Measurements from ENCODE around the gene RUBCNL.

RUBCNL gene

GRCh38 chr13:46396341-46396740 is 9.3 kb upstream of the RUBCNL start:
- no peak for DNase-seq (ENCODE audit: low read depth)
- TF ChIP-seq CTCF (IDR thresholded peaks at IDR 0.05; ENCODE audit: control insufficient read depth, insufficient read depth, low read depth, low read length, missing control alignments): no peak
- no peak overlapping the region for H3K4me3 ChIP-seq (ENCODE audit: control insufficient read depth, low read depth, low read length)

DNA sequence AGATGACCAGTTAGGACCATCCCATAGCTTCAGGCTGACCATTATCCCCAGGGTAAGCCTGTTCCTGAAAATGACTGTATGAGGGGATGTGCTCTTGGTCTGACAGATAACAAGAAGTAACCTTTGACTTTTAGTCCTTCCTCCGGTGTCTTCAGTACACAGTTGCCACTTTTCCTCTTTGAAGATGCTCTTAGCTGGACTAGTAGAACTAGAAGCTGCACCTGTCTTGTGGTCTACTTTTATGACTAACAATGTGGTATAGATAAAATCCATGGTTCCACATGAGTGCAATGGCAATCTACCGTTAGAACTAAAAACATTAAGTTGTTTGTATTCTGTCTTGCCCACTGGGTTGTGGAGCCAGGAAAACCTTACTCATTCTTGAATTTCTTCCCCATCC is 5.9 kb upstream of the RUBCNL start:
- H3K4me3 ChIP-seq (ENCODE audit: control insufficient read depth, low read depth, low read length): no peak overlapping the region
- DNase-seq (ENCODE audit: low read depth): no peak
- TF ChIP-seq CTCF (IDR thresholded peaks at IDR 0.05; ENCODE audit: control insufficient read depth, insufficient read depth, low read depth, low read length, missing control alignments): no peak

- no peak for DNase-seq (ENCODE audit: low read depth)
- no peak overlapping the region for H3K4me3 ChIP-seq (ENCODE audit: control insufficient read depth, low read depth, low read length)
- TF ChIP-seq CTCF (IDR thresholded peaks at IDR 0.05; ENCODE audit: control insufficient read depth, insufficient read depth, low read depth, low read length, missing control alignments): no peak
These were observed 2.7 kb upstream of the RUBCNL start for GRCh38 chr13:46389457-46390451.

DNA sequence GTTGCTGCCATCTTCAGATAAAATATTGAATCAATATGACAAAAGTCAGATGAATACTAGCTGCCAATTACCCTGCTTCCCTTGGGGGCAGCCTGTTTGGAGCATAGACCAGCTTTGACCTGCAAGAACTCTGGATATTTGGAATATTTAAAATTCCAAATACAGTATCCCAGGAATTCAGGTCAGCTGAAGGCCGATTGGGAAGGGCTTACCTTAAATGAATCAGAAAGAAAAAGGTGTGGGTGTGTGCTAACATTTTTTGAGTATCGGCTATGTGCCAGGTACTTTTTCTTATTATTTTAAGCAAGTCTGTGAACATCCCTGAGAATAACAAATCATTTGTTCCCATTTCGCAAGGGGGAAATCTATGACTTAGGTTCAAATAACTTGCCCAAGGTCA is 1.8 kb upstream of the RUBCNL start:
- no peak for DNase-seq (ENCODE audit: low read depth)
- no peak overlapping the region for H3K4me3 ChIP-seq (ENCODE audit: control insufficient read depth, low read depth, low read length)
- TF ChIP-seq CTCF (IDR thresholded peaks at IDR 0.05; ENCODE audit: control insufficient read depth, insufficient read depth, low read depth, low read length, missing control alignments): no peak

DNA sequence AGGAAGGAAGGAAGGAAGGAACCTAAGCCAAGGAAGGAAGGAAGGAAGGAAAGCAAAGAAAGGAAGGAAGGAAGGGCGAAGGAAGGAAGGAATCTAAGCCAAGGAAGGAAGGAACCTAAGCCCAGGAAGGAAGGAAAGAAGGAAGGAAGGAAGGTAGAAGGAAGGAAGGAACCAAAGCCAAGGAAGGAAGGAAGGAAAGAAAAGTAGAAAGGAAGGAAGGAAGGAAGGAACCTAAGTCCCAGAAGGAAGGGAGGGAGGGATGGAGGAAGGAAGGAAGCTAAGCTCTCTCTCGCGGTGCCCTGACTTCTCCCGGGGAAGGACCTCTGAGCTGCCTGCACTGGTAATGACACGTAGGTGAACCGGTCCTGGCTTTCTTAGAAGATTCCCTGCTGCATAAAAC is 1.3 kb upstream of the RUBCNL start:
- no peak for TF ChIP-seq CTCF (IDR thresholded peaks at IDR 0.05; ENCODE audit: control insufficient read depth, insufficient read depth, low read depth, low read length, missing control alignments)
- no peak for DNase-seq (ENCODE audit: low read depth)
- H3K4me3 ChIP-seq (ENCODE audit: control insufficient read depth, low read depth, low read length): no peak overlapping the region

DNA sequence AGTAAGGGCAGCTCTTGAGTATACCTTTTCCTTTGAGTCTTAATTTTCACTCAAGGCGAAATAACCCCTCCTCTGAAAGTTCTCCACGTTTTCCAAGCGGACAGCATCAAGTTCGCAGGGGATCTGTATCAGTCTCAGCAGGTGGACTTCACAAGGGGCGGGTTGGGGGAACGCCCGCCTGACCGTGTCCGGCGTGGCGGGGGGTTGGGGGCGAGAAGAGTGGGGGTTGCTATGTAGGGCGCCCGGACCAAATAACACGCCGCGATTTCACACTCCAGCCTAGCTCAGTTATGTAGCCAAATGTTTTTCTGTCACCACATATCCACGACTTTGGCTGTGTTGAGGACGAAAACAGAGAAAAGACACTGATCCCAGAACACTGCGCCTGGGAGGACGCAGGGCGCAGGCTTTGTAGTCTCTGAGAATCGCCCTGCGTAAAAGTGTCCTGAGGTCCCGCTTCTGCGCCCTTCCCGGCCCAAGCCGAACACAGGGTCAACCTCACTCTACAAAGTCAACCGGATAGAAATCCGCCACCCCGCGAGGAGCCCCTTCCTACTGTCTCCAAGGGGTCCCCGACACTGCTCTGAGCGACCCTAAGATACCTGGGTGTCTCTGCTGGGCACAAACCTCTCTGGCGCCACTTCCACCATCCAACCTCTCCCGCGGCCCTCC is 524 bp downstream of the RUBCNL start:
- no peak for TF ChIP-seq CTCF (IDR thresholded peaks at IDR 0.05; ENCODE audit: control insufficient read depth, insufficient read depth, low read depth, low read length, missing control alignments)
- H3K4me3 ChIP-seq (ENCODE audit: control insufficient read depth, low read depth, low read length): peak overlapping the region; percentile 45
- no peak for DNase-seq (ENCODE audit: low read depth)
